MM.1S (cell line): ENCODE results near the gene BEX3.

ENCODE experiments used
- DNase-seq: peaks from one replicate; pipeline ENCODE4 v3.0.0-alpha.2; 2015
- H2AFZ ChIP-seq: fragments of 300-600 bp; sonication (generic); 2 replicates; pipeline ENCODE4 v1.6.0; 2016; ENCODE audit warnings: antibody characterized with exemption, low read length
- H3F3A ChIP-seq: fragments of 300-600 bp; sonication (generic); 2 replicates; pipeline ENCODE4 v1.6.1; 2016; ENCODE audit warnings: mild to moderate bottlenecking, antibody characterized with exemption, low read length, moderate library complexity, mixed read lengths; ENCODE audit not compliant: insufficient read depth
- H3K27ac ChIP-seq: fragments of 300-600 bp; sonication (generic); 2 replicates; pipeline ENCODE4 v1.5.1; 2016; ENCODE audit warnings: mild to moderate bottlenecking, low read length
- H3K27me3 ChIP-seq: fragments of 300-600 bp; sonication (generic); replicated peaks from 2 replicates; pipeline ENCODE4 v1.6.0; 2016; ENCODE audit warnings: low read length; ENCODE audit not compliant: insufficient read depth
- H3K36me3 ChIP-seq: fragments of 300-600 bp; sonication (generic); replicated peaks from 2 replicates; pipeline ENCODE4 v1.6.1; 2016; ENCODE audit warnings: mild to moderate bottlenecking, low read length, mixed read lengths; ENCODE audit not compliant: insufficient read depth
- H3K4me1 ChIP-seq: fragments of 300-600 bp; sonication (generic); 2 replicates; pipeline ENCODE4 v1.6.1; 2016; ENCODE audit warnings: low read length, mixed read lengths
- H3K4me2 ChIP-seq: fragments of 300-600 bp; sonication (generic); 2 replicates; pipeline ENCODE4 v1.6.0; 2016; ENCODE audit warnings: low read depth, low read length
- H3K4me3 ChIP-seq: fragments of 300-600 bp; sonication (generic); 2 replicates; pipeline ENCODE4 v1.5.1; 2016; ENCODE audit warnings: low read length, mixed read lengths
- H3K79me2 ChIP-seq: fragments of 300-600 bp; sonication (generic); 2 replicates; pipeline ENCODE4 v1.6.1; 2016; ENCODE audit warnings: mixed run types, low read length, mixed read lengths
- H3K9ac ChIP-seq: fragments of 300-600 bp; sonication (generic); 2 replicates; pipeline ENCODE4 v1.6.1; 2016; ENCODE audit warnings: low read length, mixed read lengths
- H3K9me2 ChIP-seq: fragments of 300-600 bp; sonication (generic); replicated peaks from 2 replicates; pipeline ENCODE4 v1.6.1; 2016; ENCODE audit warnings: mild to moderate bottlenecking, low read length, mixed read lengths; ENCODE audit not compliant: insufficient read depth
- H3K9me3 ChIP-seq: fragments of 300-600 bp; sonication (generic); replicated peaks from 2 replicates; pipeline ENCODE4 v1.6.1; 2016; ENCODE audit warnings: mild to moderate bottlenecking, low read length, mixed read lengths; ENCODE audit not compliant: insufficient read depth
- H4K20me1 ChIP-seq: fragments of 300-600 bp; sonication (generic); 2 replicates; pipeline ENCODE4 v1.6.1; 2016; ENCODE audit warnings: mild to moderate bottlenecking, low read length, moderate library complexity, mixed read lengths; ENCODE audit not compliant: insufficient read depth
- EZH2 ChIP-seq: fragments of 300-600 bp; sonication (generic); optimal IDR thresholded peaks from 2 replicates; pipeline ENCODE3; 2017; ENCODE audit warnings: low read depth, mild to moderate bottlenecking, antibody characterized with exemption, low read length, mixed read lengths
- EZH2phosphoT487 ChIP-seq: fragments of 300-600 bp; sonication (generic); IDR thresholded peaks from 2 replicates; pipeline ENCODE4 v1.6.1; 2018; ENCODE audit warnings: antibody characterized with exemption, low read length
- TF ChIP-seq, protein P1 (sequence below): fragments of 300-600 bp; sonication (generic); IDR thresholded peaks from 2 replicates; pipeline ENCODE4 v1.5.1; 2016; ENCODE audit warnings: antibody characterized with exemption, low read length, mixed read lengths

Gene BEX3

DNA sequence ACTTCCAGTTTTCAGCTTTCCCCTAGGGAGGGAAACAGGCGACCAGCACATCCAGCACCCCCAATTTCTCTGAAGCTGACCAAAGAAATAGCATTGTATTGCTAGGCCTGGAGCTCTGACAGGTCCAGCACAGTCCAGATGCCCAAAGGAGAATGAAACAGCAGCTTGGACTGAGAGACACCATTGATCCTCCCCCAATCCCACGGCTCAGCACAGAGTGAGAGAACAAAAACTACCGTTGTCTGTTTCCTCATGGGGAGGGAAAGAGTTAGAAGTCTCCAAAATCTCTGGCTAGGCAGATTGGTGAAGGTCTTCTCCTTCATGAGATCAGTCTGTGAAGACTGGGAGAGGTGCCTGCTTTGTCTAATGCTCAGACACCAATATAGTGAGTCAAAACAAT lies 37.7 kb upstream of the BEX3 start:
- Histone ChIP-seq H3F3A (no peaks in the 10 kb centered on the region), H3K27ac (no peak overlapping the region), H3K27me3 (no peaks in the 10 kb centered on the region), H3K4me2 (no peak overlapping the region), H3K9ac (no peak overlapping the region), H3K9me3 (no peaks in the 10 kb centered on the region), H3K36me3 (no peaks in the 10 kb centered on the region), H3K9me2 (no peaks in the 10 kb centered on the region), H3K4me3 (no peak overlapping the region), H3K4me1 (no peaks in the 10 kb centered on the region), H2AFZ (no peak overlapping the region), H3K79me2 (no peaks in the 10 kb centered on the region), H4K20me1 (no peaks in the 10 kb centered on the region)
- DNase-seq: no peak
- TF ChIP-seq, protein P1, sequence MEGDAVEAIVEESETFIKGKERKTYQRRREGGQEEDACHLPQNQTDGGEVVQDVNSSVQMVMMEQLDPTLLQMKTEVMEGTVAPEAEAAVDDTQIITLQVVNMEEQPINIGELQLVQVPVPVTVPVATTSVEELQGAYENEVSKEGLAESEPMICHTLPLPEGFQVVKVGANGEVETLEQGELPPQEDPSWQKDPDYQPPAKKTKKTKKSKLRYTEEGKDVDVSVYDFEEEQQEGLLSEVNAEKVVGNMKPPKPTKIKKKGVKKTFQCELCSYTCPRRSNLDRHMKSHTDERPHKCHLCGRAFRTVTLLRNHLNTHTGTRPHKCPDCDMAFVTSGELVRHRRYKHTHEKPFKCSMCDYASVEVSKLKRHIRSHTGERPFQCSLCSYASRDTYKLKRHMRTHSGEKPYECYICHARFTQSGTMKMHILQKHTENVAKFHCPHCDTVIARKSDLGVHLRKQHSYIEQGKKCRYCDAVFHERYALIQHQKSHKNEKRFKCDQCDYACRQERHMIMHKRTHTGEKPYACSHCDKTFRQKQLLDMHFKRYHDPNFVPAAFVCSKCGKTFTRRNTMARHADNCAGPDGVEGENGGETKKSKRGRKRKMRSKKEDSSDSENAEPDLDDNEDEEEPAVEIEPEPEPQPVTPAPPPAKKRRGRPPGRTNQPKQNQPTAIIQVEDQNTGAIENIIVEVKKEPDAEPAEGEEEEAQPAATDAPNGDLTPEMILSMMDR: no peak
- no peak for TF ChIP-seq EZH2phosphoT487
- TF ChIP-seq EZH2: no peak

DNA sequence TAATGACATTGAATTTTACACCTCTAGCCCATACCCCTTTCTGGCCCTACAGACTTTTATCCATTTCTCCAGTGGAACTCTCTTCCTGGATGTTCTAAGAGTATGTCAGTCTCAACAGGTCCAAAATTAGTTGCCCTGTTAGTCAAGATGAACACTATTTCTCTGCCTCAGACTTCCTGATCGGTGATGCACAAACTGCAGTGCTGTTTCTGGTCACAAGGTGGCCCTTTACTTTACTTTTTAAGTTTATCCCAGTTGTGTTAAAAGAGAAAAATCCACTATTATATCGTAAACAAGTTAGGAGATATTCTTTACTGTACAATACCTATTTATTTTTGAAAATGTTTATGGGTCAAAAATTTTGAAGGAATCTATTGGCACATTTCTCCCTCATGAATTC lies 33.2 kb upstream of the BEX3 start:
- no peak overlapping the region for H3K4me3 ChIP-seq
- no peaks in the 10 kb centered on the region for H3F3A ChIP-seq
- no peak overlapping the region for H3K9ac ChIP-seq
- no peaks in the 10 kb centered on the region for H3K36me3 ChIP-seq
- no peaks in the 10 kb centered on the region for H3K79me2 ChIP-seq
- no peaks in the 10 kb centered on the region for H4K20me1 ChIP-seq
- no peaks in the 10 kb centered on the region for H3K4me1 ChIP-seq
- H2AFZ ChIP-seq: no peak overlapping the region
- no peaks in the 10 kb centered on the region for H3K9me2 ChIP-seq
- peak; percentile 32 for DNase-seq
- no peaks in the 10 kb centered on the region for H3K9me3 ChIP-seq
- no peak overlapping the region for H3K27ac ChIP-seq
- H3K4me2 ChIP-seq: 0 out of 2 replicates have a peak overlapping the region, but pooled peaks have one; percentile 4
- TF ChIP-seq EZH2: no peak
- TF ChIP-seq, protein P1: peak; percentile 73
- H3K27me3 ChIP-seq: no peaks in the 10 kb centered on the region

DNA sequence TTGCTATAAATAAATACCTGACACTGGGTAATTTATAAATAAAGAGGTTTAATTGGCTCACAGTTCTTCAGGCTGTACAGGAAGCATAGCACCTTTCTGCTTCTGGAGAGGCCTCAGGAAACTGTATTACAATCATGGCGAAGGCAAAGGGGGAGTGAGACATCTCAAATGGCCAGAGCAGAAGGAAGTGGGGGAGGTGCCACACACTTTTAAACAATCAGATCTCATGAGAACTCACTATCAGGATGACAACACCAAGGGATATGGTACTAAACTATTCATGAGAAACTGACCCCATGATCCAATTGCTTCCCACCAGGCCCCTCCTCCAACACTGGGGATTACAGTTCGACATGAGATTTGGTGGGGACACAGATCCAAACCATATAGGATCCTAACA lies 31.7 kb upstream of the BEX3 start:
- no peaks in the 10 kb centered on the region for H3F3A ChIP-seq

More for the DNA sequence above, 31.7 kb upstream of the BEX3 start:
- no peaks in the 10 kb centered on the region for H3K9me2 ChIP-seq
- no peak overlapping the region for H3K27ac ChIP-seq
- no peaks in the 10 kb centered on the region for H3K9me3 ChIP-seq
- H3K79me2 ChIP-seq: no peaks in the 10 kb centered on the region
- no peaks in the 10 kb centered on the region for H3K27me3 ChIP-seq
- no peaks in the 10 kb centered on the region for H3K4me1 ChIP-seq
- no peak overlapping the region for H3K9ac ChIP-seq
- no peak for TF ChIP-seq EZH2phosphoT487
- TF ChIP-seq EZH2: no peak
- TF ChIP-seq, protein P1: no peak
- H3K4me3 ChIP-seq: no peak overlapping the region
- no peak overlapping the region for H3K4me2 ChIP-seq
- no peaks in the 10 kb centered on the region for H3K36me3 ChIP-seq
- no peak for DNase-seq
- no peak overlapping the region for H2AFZ ChIP-seq
- H4K20me1 ChIP-seq: no peaks in the 10 kb centered on the region
